DND-41 (cell line): ENCODE measurements around the gene CCDC154.

ENCODE experiments used
- ATAC-seq: fragments of 200-7000 bp; cut with Tn5 transposase; 3 replicates; pipeline ENCODE4 v1.9.1; 2021; ENCODE audit warnings: low read depth; ENCODE audit not compliant: insufficient read depth
- DNase-seq: peaks from one replicate; pipeline ENCODE4 v3.0.0-alpha.2; 2020
- H2AFZ ChIP-seq: 2 replicates; pipeline ENCODE4 v1.6.0; 2012; ENCODE audit warnings: low read depth, low read length
- H3K27ac ChIP-seq: 2 replicates; pipeline ENCODE4 v1.5.1; 2012; ENCODE audit warnings: low read length, inconsistent platforms
- H3K27me3 ChIP-seq: fragments of 200-600 bp; sonication (generic); 2 replicates; pipeline ENCODE4 v1.6.0; 2012; ENCODE audit warnings: low read length, mild to moderate bottlenecking, inconsistent platforms; ENCODE audit not compliant: insufficient read depth, poor library complexity
- H3K36me3 ChIP-seq: 2 replicates; pipeline ENCODE4 v1.5.1; 2012; ENCODE audit warnings: low read length, inconsistent platforms; ENCODE audit not compliant: insufficient read depth
- H3K4me1 ChIP-seq: 2 replicates; pipeline ENCODE4 v1.5.1; 2012; ENCODE audit warnings: mild to moderate bottlenecking, low read length; ENCODE audit not compliant: insufficient read depth
- H3K4me2 ChIP-seq: 2 replicates; pipeline ENCODE4 v1.6.0; 2012; ENCODE audit warnings: mild to moderate bottlenecking, moderate library complexity, low read length, inconsistent platforms; ENCODE audit not compliant: insufficient read depth
- H3K4me3 ChIP-seq, 2 experiments: fragments of 200-600 bp in 1 of 2; shearing (Covaris generic) in 1 of 2; 2 replicates each; pipeline ENCODE4 v1.5.1; 2012 to 2016; ENCODE audit warnings: inconsistent platforms in 2 of 2, low read length in 2 of 2, mild to moderate bottlenecking in 2 of 2, low read depth in 1 of 2, moderate library complexity in 1 of 2
- H3K79me2 ChIP-seq: 2 replicates; pipeline ENCODE4 v1.6.0; 2012; ENCODE audit warnings: low read length, inconsistent platforms; ENCODE audit not compliant: insufficient read depth
- H3K9ac ChIP-seq: 2 replicates; pipeline ENCODE4 v1.6.0; 2012; ENCODE audit warnings: low read depth, mild to moderate bottlenecking, inconsistent platforms, low read length, moderate library complexity
- H3K9me3 ChIP-seq: 2 replicates; pipeline ENCODE4 v1.5.1; 2012; ENCODE audit warnings: low read length, moderate library complexity, mild to moderate bottlenecking, inconsistent platforms; ENCODE audit not compliant: insufficient read depth, severe bottlenecking
- H4K20me1 ChIP-seq: 2 replicates; pipeline ENCODE4 v1.6.0; 2012; ENCODE audit warnings: low read length; ENCODE audit not compliant: insufficient read depth
- CTCF ChIP-seq: IDR thresholded peaks from 2 replicates; pipeline ENCODE4 v1.5.1; 2012; ENCODE audit warnings: borderline replicate concordance, low read length, moderate library complexity, mild to moderate bottlenecking; ENCODE audit not compliant: poor library complexity, severe bottlenecking; ENCODE audit errors: extremely low read depth
- EZH2 ChIP-seq: IDR thresholded peaks from 3 replicates; pipeline ENCODE4 v1.6.1; 2012; ENCODE audit warnings: borderline replicate concordance, low read depth, mild to moderate bottlenecking, moderate library complexity, low read length, inconsistent platforms; ENCODE audit not compliant: severe bottlenecking

The CCDC154 gene

GRCh38 chr16:1403733-1404132, 40.6 kb downstream of the CCDC154 start:
- TF ChIP-seq EZH2, result no peak
- TF ChIP-seq CTCF, result no peak
- Histone ChIP-seq H4K20me1 (peaks cover 44% of the 10 kb centered on the region), H3K36me3 (peaks cover 62% of the 10 kb centered on the region), H3K9ac (no peak overlapping the region), H3K9me3 (no peaks in the 10 kb centered on the region), H3K79me2 (peaks cover 52% of the 10 kb centered on the region), H2AFZ (no peak overlapping the region), H3K27ac (no peak overlapping the region), H3K4me1 (peaks cover 11% of the 10 kb centered on the region), H3K4me3 (no peak overlapping the region), H3K27me3 (no peaks in the 10 kb centered on the region), H3K4me2 (no peak overlapping the region)
- DNase-seq (no peak), ATAC-seq (no peak)

GRCh38 chr16:1403036-1403435, 41.3 kb downstream of the CCDC154 start:
- Histone ChIP-seq H3K27me3 (no peaks in the 10 kb centered on the region), H3K9ac (no peak overlapping the region), H3K9me3 (no peaks in the 10 kb centered on the region), H3K36me3 (peaks cover 65% of the 10 kb centered on the region), H3K4me1 (peaks cover 6% of the 10 kb centered on the region), H2AFZ (no peak overlapping the region), H3K4me3 (no peak overlapping the region), H3K4me2 (no peak overlapping the region), H4K20me1 (peaks cover 43% of the 10 kb centered on the region), H3K27ac (no peak overlapping the region), H3K79me2 (peaks cover 47% of the 10 kb centered on the region)
- no peak for TF ChIP-seq CTCF
- no peak for TF ChIP-seq EZH2
- ATAC-seq, result no peak
- no peak for DNase-seq

DNA sequence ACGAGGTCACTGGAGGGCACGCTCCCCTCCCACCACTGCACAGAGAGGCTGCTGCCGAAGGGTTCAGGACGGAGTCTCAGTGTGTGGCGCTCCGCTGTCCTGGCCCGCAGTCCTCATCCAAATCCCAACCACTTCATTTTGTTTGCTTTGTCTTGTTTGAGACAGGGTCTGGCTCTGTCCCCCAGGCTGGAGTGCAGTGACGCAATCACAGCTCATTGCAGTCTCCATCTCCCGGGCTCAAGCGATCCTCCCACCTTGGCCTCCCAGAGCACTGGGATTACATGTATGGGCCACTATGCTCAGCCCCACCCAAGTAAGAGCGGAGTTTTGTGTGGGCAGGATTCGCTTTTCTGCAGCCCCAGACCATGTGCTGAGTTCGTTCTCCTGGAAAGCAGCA, 42.6 kb downstream of the CCDC154 start:
- TF ChIP-seq CTCF, result no peak
- ATAC-seq, result no peak
- peaks cover 33% of the 10 kb centered on the region for H4K20me1 ChIP-seq
- H3K79me2 ChIP-seq, result peaks cover 35% of the 10 kb centered on the region
- no peak overlapping the region for H2AFZ ChIP-seq
- H3K4me2 ChIP-seq, result no peak overlapping the region
- H3K9me3 ChIP-seq, result no peaks in the 10 kb centered on the region
- no peaks in the 10 kb centered on the region for H3K4me1 ChIP-seq
- no peak for DNase-seq
- H3K36me3 ChIP-seq, result peaks cover 62% of the 10 kb centered on the region
- H3K27ac ChIP-seq, result no peak overlapping the region
- H3K4me3 ChIP-seq, result no peak overlapping the region
- H3K27me3 ChIP-seq, result no peaks in the 10 kb centered on the region
- no peak overlapping the region for H3K9ac ChIP-seq

DNA sequence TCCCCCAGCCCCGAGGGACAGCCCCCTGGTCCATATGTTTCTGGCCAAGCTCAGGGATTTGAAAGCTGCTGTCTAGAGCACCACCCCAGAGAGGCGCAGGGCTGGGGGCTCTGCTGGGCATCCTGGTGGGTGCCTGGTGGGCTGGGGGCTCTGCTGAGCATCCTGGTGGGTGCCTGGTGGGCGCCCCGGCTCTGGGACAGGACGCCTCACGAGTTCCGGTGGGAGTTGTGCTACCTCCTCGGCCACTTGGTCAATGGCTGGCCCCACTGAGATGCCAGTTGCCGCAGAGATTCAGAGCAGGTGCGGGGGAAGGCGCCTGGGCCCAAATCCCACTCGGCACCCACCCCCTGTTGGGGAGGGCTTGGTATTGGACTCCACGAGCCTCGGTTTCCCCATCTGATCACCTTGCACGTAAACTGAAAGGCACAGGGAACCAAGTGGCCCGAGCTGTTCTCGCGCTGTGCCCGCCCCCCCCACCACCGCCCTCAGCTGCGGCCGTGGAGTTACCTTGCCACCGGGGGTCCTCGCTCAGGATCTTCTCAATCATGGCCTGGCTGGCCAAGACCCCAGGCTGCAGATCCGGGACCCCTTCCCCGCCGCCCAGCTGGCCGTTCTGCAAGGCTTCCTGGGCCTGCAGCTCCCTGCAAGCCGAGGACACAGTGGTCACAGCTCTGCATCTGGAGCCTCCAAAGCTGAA, 43.1 kb downstream of the CCDC154 start:
- H3K9me3 ChIP-seq, result no peaks in the 10 kb centered on the region
- peaks cover 28% of the 10 kb centered on the region for H4K20me1 ChIP-seq
- H3K9ac ChIP-seq, result no peak overlapping the region
- no peaks in the 10 kb centered on the region for H3K4me1 ChIP-seq
- H3K27ac ChIP-seq, result no peak overlapping the region
- DNase-seq (no peak), ATAC-seq (no peak)
- no peak overlapping the region for H3K4me3 ChIP-seq
- TF ChIP-seq CTCF, result no peak
- no peak for TF ChIP-seq EZH2
- peaks cover 58% of the 10 kb centered on the region for H3K36me3 ChIP-seq
- no peak overlapping the region for H3K4me2 ChIP-seq
- no peaks in the 10 kb centered on the region for H3K27me3 ChIP-seq
- peaks cover 30% of the 10 kb centered on the region for H3K79me2 ChIP-seq
- H2AFZ ChIP-seq, result no peak overlapping the region
